GM23248 (cell line): ENCODE measurements around the gene DOCK3.

Experiments used
- EZH2 ChIP-seq: fragments of 200-600 bp; sonication (generic); IDR thresholded peaks from 2 replicates; pipeline ENCODE4 v1.6.1; 2018; ENCODE audit warnings: antibody characterized with exemption, mild to moderate bottlenecking; ENCODE audit not compliant: insufficient read depth, poor library complexity, severe bottlenecking
- EZH2phosphoT487 ChIP-seq: fragments of 200-600 bp; sonication (generic); IDR thresholded peaks from 2 replicates; pipeline ENCODE4 v1.6.1; 2018; ENCODE audit warnings: antibody characterized with exemption, moderate library complexity, mild to moderate bottlenecking, low read depth; ENCODE audit not compliant: insufficient read depth

GRCh38 chr3:51052562-51052961 is 377.8 kb downstream of the DOCK3 start:
- TF ChIP-seq EZH2phosphoT487 (no peak), EZH2 (no peak)
